ENCODE measurements around the gene DSG3.

GRCh38 chr18:31516437-31516836 lies 68.9 kb downstream of the DSG3 start:
- TF ChIP-seq CTCF (IDR thresholded peaks at IDR 0.05) (no peak), POLR2A (IDR thresholded peaks at IDR 0.05) (no peak)

All from upper lobe of left lung (tissue), 4 donors.